ENCODE results near the gene ATP7B. TPM values are rescaled to one million over a fixed set of nuclear protein-coding genes. Genes with fewer than 3 reads are reported as not detected.

Gene ATP7B
- total RNA-seq, 1 experiment from 2014 or later, result 11.6 TPM

- no peak for TF ChIP-seq STAT6 (CRISPR knock-in tag; conservative IDR thresholded peaks at IDR 0.05; ENCODE audit: low read depth)
- TF ChIP-seq ZNF396 (CRISPR knock-in tag; IDR thresholded peaks at IDR 0.05; ENCODE audit: borderline replicate concordance), result no peak
- TF ChIP-seq NR2C2 (CRISPR knock-in tag; IDR thresholded peaks at IDR 0.05), result no peak
- TF ChIP-seq ZNF423 (CRISPR knock-in tag; IDR thresholded peaks at IDR 0.05), result no peak
- no peak for TF ChIP-seq SMAD4 (CRISPR knock-in tag; IDR thresholded peaks at IDR 0.05)
- no peak for TF ChIP-seq ZMAT4 (CRISPR knock-in tag; IDR thresholded peaks at IDR 0.05)
- no peak for TF ChIP-seq MLX (CRISPR knock-in tag; IDR thresholded peaks at IDR 0.05)
- no peak for TF ChIP-seq ZNF416 (CRISPR knock-in tag; IDR thresholded peaks at IDR 0.05)
These were observed 57.7 kb downstream of the ATP7B start (continued) for GRCh38 chr13:51953347-51954195.

GRCh38 chr13:51950722-51951121 lies 60.5 kb downstream of the ATP7B start:
- H3K36me3 Mint-ChIP-seq, result peaks cover 8% of the 10 kb centered on the region; the same call in 1 of the 2 replicates
- DNase-seq (ENCODE audit: low spot score) (no peak), ATAC-seq (no peak)
- ChIA-PET POLR2A (no interaction called here), CTCF (interaction anchor here (1.3 kb wide), 1 partner anchor 15 kb away, joined by 6 read pairs; no protein-coding TSS in a partner anchor)
- H3K27ac Mint-ChIP-seq, result peak overlapping the region; percentile 4; the same call in 1 of the 2 replicates
- H3K4me1 Mint-ChIP-seq, result no peaks in the 10 kb centered on the region
- H3K9me3 Mint-ChIP-seq, result peaks cover 7% of the 10 kb centered on the region
- H3K4me3 Mint-ChIP-seq, result no peak overlapping the region
- TF ChIP-seq TEAD1 (CRISPR knock-in tag; IDR thresholded peaks at IDR 0.05) (no peak), FOXP4 (CRISPR knock-in tag; IDR thresholded peaks at IDR 0.05) (no peak), FOXP1 (CRISPR knock-in tag; IDR thresholded peaks at IDR 0.05; ENCODE audit: borderline replicate concordance) (no peak), SMAD4 (CRISPR knock-in tag; IDR thresholded peaks at IDR 0.05) (no peak), SP1 (CRISPR knock-in tag; conservative IDR thresholded peaks at IDR 0.05) (no peak), IRF2 (CRISPR knock-in tag; IDR thresholded peaks at IDR 0.05; ENCODE audit: borderline replicate concordance, low read depth) (no peak), ZNF512 (CRISPR knock-in tag; IDR thresholded peaks at IDR 0.05; ENCODE audit: borderline replicate concordance) (no peak), ZNF396 (CRISPR knock-in tag; IDR thresholded peaks at IDR 0.05; ENCODE audit: borderline replicate concordance) (no peak), AR (CRISPR knock-in tag; IDR thresholded peaks at IDR 0.05) (no peak), ZNF121 (CRISPR knock-in tag; IDR thresholded peaks at IDR 0.05) (no peak), ARID4B (CRISPR knock-in tag; IDR thresholded peaks at IDR 0.05; ENCODE audit: borderline replicate concordance) (no peak), GTF2I (CRISPR knock-in tag; conservative IDR thresholded peaks at IDR 0.05) (no peak)
- no peaks in the 10 kb centered on the region for H3K27me3 Mint-ChIP-seq (ENCODE audit: low read depth)
